ENCODE data around the gene CD6. TPM values are rescaled to one million over a fixed set of nuclear protein-coding genes. Genes with fewer than 3 reads are reported as not detected.

Gene CD6
- total and polyA plus RNA-seq, 2 of the 8 experiments (the other 6 are each of a cell fraction or from before 2014, with no cell fraction given), result 0.03 TPM; not detected in 1

GRCh38 chr11:61007383-61007955 lies 36.0 kb downstream of the CD6 start:
- H4K5ac ChIP-seq (ENCODE audit: insufficient read length, low read depth, low read length), result no peak overlapping the region
- H3K4me1 ChIP-seq (replicated peaks in 1 of 4; ENCODE audit: control insufficient read depth in 3 of 4, insufficient read depth in 4 of 4, low read length in 3 of 4), result peaks cover 0 to 3% (median under 1%) of the 10 kb centered on the region in 4 experiments; a peak in 4 of 7 replicates
- no peaks in the 10 kb centered on the region for H3K79me2 ChIP-seq (ENCODE audit: control insufficient read depth in 1 of 2, insufficient read depth in 2 of 2, low read length in 2 of 2)
- FAIRE-seq (no peak), DNase-seq (ENCODE audit: low read depth in 1 of 2, low spot score in 2 of 2) (no peak)
- no peak overlapping the region for H3K56ac ChIP-seq (replicated peaks; ENCODE audit: insufficient read length, low read depth, low read length)
- no peak overlapping the region for H3K23ac ChIP-seq (ENCODE audit: insufficient read length)
- peak overlapping the region; percentile 64 to 68 for H3K4me2 ChIP-seq (ENCODE audit: insufficient read depth in 1 of 2, low read depth in 2 of 2, low read length in 2 of 2)
- H3K23me2 ChIP-seq (ENCODE audit: low read depth, low read length), result peaks cover 10% of the 10 kb centered on the region; the same call in 1 of the 2 replicates
- no peak overlapping the region for H2BK120ac ChIP-seq (replicated peaks; ENCODE audit: low read depth, low read length)
- no peaks in the 10 kb centered on the region for H3K79me1 ChIP-seq (ENCODE audit: low read depth, low read length)
- no peak overlapping the region for H3K9ac ChIP-seq (replicated peaks in 1 of 4; ENCODE audit: extremely low read depth in 1 of 4, low read depth in 3 of 4, low read length in 3 of 4)
- ChIA-PET CTCF (ENCODE audit: partially characterized antibody) (interaction anchor here (0.7 to 1.0 kb wide), 3 partner anchors 11 to 171 kb away, joined by 3 to 4 read pairs (median 3); no protein-coding TSS in a partner anchor), POLR2A (ENCODE audit: partially characterized antibody) (no interaction called here)
- H2BK5ac ChIP-seq (ENCODE audit: low read depth, low read length), result no peak overlapping the region
- no peak overlapping the region for H2AFZ ChIP-seq (ENCODE audit: low read length)
- TF ChIP-seq, protein P1, sequence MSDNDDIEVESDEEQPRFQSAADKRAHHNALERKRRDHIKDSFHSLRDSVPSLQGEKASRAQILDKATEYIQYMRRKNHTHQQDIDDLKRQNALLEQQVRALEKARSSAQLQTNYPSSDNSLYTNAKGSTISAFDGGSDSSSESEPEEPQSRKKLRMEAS (IDR thresholded peaks at IDR 0.05), result 0 out of 2 replicates have a peak, but pooled peaks have one; percentile 29
- TF ChIP-seq KDM5A (IDR thresholded peaks at IDR 0.05; ENCODE audit: low read length) (no peak), KDM4A (IDR thresholded peaks at IDR 0.05; ENCODE audit: low read depth, low read length, severe bottlenecking) (peak; percentile 81), YY1 (IDR thresholded peaks at IDR 0.05; ENCODE audit: low read depth, low read length) (no peak), JUND (IDR thresholded peaks at IDR 0.05; ENCODE audit: low read length) (no peak), EZH2 (IDR thresholded peaks at IDR 0.05; ENCODE audit: low read depth, low read length, severe bottlenecking) (peak; percentile 51), MAFK (IDR thresholded peaks at IDR 0.05; ENCODE audit: low read depth, low read length) (no peak), SUZ12 (IDR thresholded peaks at IDR 0.05; ENCODE audit: low read length) (peak; percentile 54; the same call in 1 of the 2 replicates)
- no peak overlapping the region for H2BK20ac ChIP-seq (ENCODE audit: low read length)
- no peaks in the 10 kb centered on the region for H3K36me3 ChIP-seq (ENCODE audit: control insufficient read depth in 2 of 4, insufficient read depth in 4 of 4, low read length in 3 of 4)
- no peak overlapping the region for H2AK5ac ChIP-seq (ENCODE audit: low read depth, low read length)
- no peak overlapping the region for H3K14ac ChIP-seq (ENCODE audit: insufficient read length)
- H3K4ac ChIP-seq (replicated peaks; ENCODE audit: insufficient read length, low read depth, low read length), result no peak overlapping the region
- H3K18ac ChIP-seq (ENCODE audit: extremely low read depth, low read length), result no peak overlapping the region
- H3K9me3 ChIP-seq (ENCODE audit: insufficient read depth in 2 of 2, low read depth in 1 of 2, low read length in 1 of 2), result no peaks in the 10 kb centered on the region
- H3K27me3 ChIP-seq (replicated peaks in 1 of 4; ENCODE audit: control insufficient read depth in 3 of 4, extremely low read depth in 1 of 4, insufficient read depth in 3 of 4, low read length in 3 of 4), result peaks cover 37 to 79% (median 70%) of the 10 kb centered on the region in 4 experiments
- H3K27ac ChIP-seq (ENCODE audit: low read depth, low read length), result no peak overlapping the region
- 0 out of 2 replicates have a peak overlapping the region, but pooled peaks have one; percentile 57 for H4K8ac ChIP-seq (ENCODE audit: extremely low read depth, insufficient read depth, low read length)
- no peak overlapping the region for H2BK15ac ChIP-seq (ENCODE audit: low read length)
- WGBS, 2 experiments (ENCODE audit: extremely low coverage in 1 of 2, insufficient coverage in 1 of 2, insufficient read length in 1 of 2, insufficient replicate concordance in 2 of 2, low coverage in 1 of 2, low lambda C conversion rate in 2 of 2, missing lambda C conversion rate in 1 of 2), result 8% methylated on average over 24 of the region's 52 CpGs; no CpG with 5 or more reads in 1 of the 2 experiments
- peaks cover 0 to 19% of the 10 kb centered on the region in 2 experiments for H4K20me1 ChIP-seq (replicated peaks in 1 of 2; ENCODE audit: control insufficient read depth in 1 of 2, insufficient read depth in 2 of 2, low read length in 2 of 2)
- no peak overlapping the region for H4K91ac ChIP-seq (replicated peaks; ENCODE audit: insufficient read length, low read length)
- H2BK12ac ChIP-seq (ENCODE audit: low read depth, low read length), result no peak overlapping the region
- H3K4me3 ChIP-seq (ENCODE audit: extremely low read depth in 1 of 4, insufficient read depth in 2 of 4, low read depth in 3 of 4, low read length in 4 of 4), result peak overlapping the region; percentile 15 to 61 (median 26)

Measured in H1 (cell line).